ENCODE results near the gene LETM1.
A peak's percentile ranks its signal among the peaks of the same experiment; 100 is the strongest.

The LETM1 gene

GRCh38 chr4:1792832-1793495 is 63.0 kb downstream of the LETM1 start, which contains the start of gene FGFR3:
FGFR3 (plus strand) TSS chr4:1793293; CDS start chr4:1793935, 642 bp downstream.
- DNase-seq, result peak; percentile 11

GRCh38 chr4:1792158-1792831 is 63.7 kb downstream of the LETM1 start:
- DNase-seq, result no peak

- no peak for DNase-seq
Measured at GRCh38 chr4:1790005-1790404, 66.0 kb downstream of the LETM1 start.

- no peak for DNase-seq
Measured at GRCh38 chr4:1789552-1789951, 66.4 kb downstream of the LETM1 start.

- no peak for DNase-seq
Measured at GRCh38 chr4:1788254-1788973, 67.5 kb downstream of the LETM1 start.

- DNase-seq, result no peak
Measured at GRCh38 chr4:1787411-1788077, 68.4 kb downstream of the LETM1 start.

GRCh38 chr4:1786544-1787362 is 69.2 kb downstream of the LETM1 start:
- no peak for DNase-seq

- DNase-seq, result no peak
Measured at GRCh38 chr4:1785592-1785991, 70.4 kb downstream of the LETM1 start.

- no peak for DNase-seq
Measured at GRCh38 chr4:1784789-1785591, 71.0 kb downstream of the LETM1 start.

- no peak for DNase-seq
Measured at GRCh38 chr4:1784395-1784788, 71.6 kb downstream of the LETM1 start.

GRCh38 chr4:1783970-1784369 is 72.0 kb downstream of the LETM1 start:
- DNase-seq, result no peak

GRCh38 chr4:1783015-1783414 is 72.9 kb downstream of the LETM1 start:
- no peak for DNase-seq

GRCh38 chr4:1780435-1780834 is 75.5 kb downstream of the LETM1 start:
- no peak for DNase-seq

- DNase-seq, result no peak
Measured at GRCh38 chr4:1779588-1780382, 76.2 kb downstream of the LETM1 start.

- no peak for DNase-seq
Measured at GRCh38 chr4:1778642-1779392, 77.1 kb downstream of the LETM1 start.

- DNase-seq, result peak; percentile 28
Measured at GRCh38 chr4:1777822-1778641, 77.9 kb downstream of the LETM1 start.

GRCh38 chr4:1776521-1777161 is 79.3 kb downstream of the LETM1 start:
- DNase-seq, result no peak

- no peak for DNase-seq
Measured at GRCh38 chr4:1775731-1776500, 80.0 kb downstream of the LETM1 start.

All from fibroblast of upper back skin (primary cell).